HEK293T (cell line): Measurements from ENCODE around the gene LGR6.
A peak's percentile ranks its signal among the peaks of the same experiment; 100 is the strongest.

Source experiments
- ARNT ChIP-seq: fragments of 450-650 bp; IDR thresholded peaks from 2 replicates; pipeline ENCODE4 v1.6.1; 2017; ENCODE audit warnings: mild to moderate bottlenecking
- BHLHE40 ChIP-seq: fragments of 450-650 bp; IDR thresholded peaks from 2 replicates; pipeline ENCODE4 v1.6.1; 2016; ENCODE audit warnings: mild to moderate bottlenecking, moderate library complexity, borderline replicate concordance
- ELF4 ChIP-seq: fragments of 450-650 bp; IDR thresholded peaks from 2 replicates; pipeline ENCODE4 v1.6.1; 2017; ENCODE audit warnings: antibody characterized with exemption
- FOXA1 ChIP-seq: fragments of 450-650 bp; IDR thresholded peaks from 2 replicates; pipeline ENCODE4 v1.6.1; 2016; ENCODE audit warnings: mild to moderate bottlenecking
- FOXK2 ChIP-seq: fragments of 450-650 bp; IDR thresholded peaks from 2 replicates; pipeline ENCODE4 v1.6.1; 2016; ENCODE audit warnings: mild to moderate bottlenecking
- FOXM1 ChIP-seq: fragments of 450-650 bp; IDR thresholded peaks from 2 replicates; pipeline ENCODE4 v1.6.1; 2017; ENCODE audit warnings: mild to moderate bottlenecking, borderline replicate concordance
- NFRKB ChIP-seq: fragments of 450-650 bp; IDR thresholded peaks from 2 replicates; pipeline ENCODE4 v1.6.1; 2016; ENCODE audit warnings: mild to moderate bottlenecking, moderate library complexity
- PKNOX1 ChIP-seq: fragments of 450-650 bp; IDR thresholded peaks from 2 replicates; pipeline ENCODE4 v1.6.1; 2016
- TARDBP ChIP-seq: fragments of 450-650 bp; IDR thresholded peaks from 2 replicates; pipeline ENCODE4 v1.6.1; 2016

- no peak for TF ChIP-seq TARDBP
- TF ChIP-seq BHLHE40 = no peak
- TF ChIP-seq PKNOX1 = peak; percentile 63
- TF ChIP-seq ELF4 = no peak
- no peak for TF ChIP-seq NFRKB
- no peak for TF ChIP-seq FOXK2
- no peak for TF ChIP-seq FOXA1
- TF ChIP-seq ARNT = no peak
- no peak for TF ChIP-seq FOXM1
Observed at GRCh38 chr1:202154766-202155477, 38.7 kb upstream of the LGR6 start.
